Measurements from ENCODE around the gene CAPN7.

Gene CAPN7

GRCh38 chr3:15199493-15200105, 6.4 kb upstream of the CAPN7 start:
- DNase-seq: no peak

DNA sequence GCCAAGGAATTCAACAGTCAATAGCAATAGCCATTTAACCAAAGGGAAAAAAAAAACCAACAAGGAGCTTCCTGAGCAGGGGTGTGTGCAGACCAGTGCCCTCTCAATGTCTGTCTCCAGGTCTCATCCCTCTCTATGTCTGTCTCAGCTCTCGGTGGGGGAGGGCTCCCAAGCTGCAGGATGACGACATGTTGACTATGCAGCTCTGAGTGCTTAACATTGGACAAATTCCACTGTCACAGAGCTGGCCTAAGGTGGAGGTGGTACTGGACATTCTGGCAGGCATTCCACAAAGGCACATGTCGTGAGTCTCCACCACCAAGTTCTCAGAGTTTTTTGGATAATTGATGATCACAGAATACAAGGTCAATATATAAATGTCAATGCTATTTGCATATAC, 2.0 kb upstream of the CAPN7 start:
- peak; percentile 35 for DNase-seq

- DNase-seq: no peak
Measured at GRCh38 chr3:15205482-15205933, 538 bp upstream of the CAPN7 start.

GRCh38 chr3:15206662-15207576, 873 bp downstream of the CAPN7 start:
- DNase-seq: peak; percentile 23

GRCh38 chr3:15207836-15208504, 1.9 kb downstream of the CAPN7 start:
- DNase-seq: peak; percentile 1

- no peak for DNase-seq
Measured at GRCh38 chr3:15211937-15212336, 5.9 kb downstream of the CAPN7 start.

- DNase-seq: no peak
Measured at GRCh38 chr3:15214758-15215157, 8.7 kb downstream of the CAPN7 start.

- peak; percentile 14 for DNase-seq
Measured at GRCh38 chr3:15215996-15216395, 9.9 kb downstream of the CAPN7 start.

- no peak for DNase-seq
Measured at GRCh38 chr3:15216501-15216900, 10.5 kb downstream of the CAPN7 start.

- no peak for DNase-seq
Measured at GRCh38 chr3:15217011-15217671, 11.1 kb downstream of the CAPN7 start.

DNA sequence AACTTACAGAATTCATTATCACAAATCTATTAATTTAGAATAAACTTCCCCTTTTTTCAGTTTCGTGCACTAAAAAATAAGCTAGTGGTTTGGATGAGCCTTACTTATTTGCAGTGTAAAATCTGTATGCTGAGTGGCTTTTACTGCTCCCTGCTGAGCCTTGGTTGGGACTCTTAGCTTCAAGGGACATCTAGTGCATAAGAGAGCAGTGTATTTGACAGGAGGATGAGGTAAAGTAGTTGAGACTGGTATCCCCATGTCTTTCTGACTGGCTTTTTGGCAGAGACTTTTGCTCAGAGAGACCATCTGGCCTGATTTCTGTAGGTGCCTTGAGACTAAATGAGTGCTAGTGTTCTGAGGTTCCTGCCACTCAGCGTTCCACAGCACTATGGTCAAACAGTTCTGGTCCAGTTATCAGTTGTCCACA, 11.8 kb downstream of the CAPN7 start:
- no peak for DNase-seq

DNA sequence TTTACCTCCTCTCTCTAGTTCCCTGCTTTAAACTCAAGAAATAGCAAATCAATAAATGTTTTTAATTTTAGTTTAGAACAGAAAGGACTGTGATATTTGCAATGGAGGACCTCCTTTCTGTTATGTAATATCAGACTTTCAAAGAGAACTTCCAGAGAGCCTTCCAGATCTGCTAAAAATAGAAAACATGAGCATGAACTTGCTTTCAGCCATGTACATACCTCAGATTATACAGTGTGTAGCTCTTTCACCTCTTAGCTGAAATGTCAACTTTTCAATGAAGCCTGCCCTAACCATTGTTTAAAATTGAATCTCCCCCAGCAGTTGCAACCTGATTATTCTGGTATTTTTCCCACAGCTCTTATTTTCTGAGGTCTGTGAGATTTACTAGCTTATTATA, 12.6 kb downstream of the CAPN7 start:
- no peak for DNase-seq

GRCh38 chr3:15220056-15220455, 14.0 kb downstream of the CAPN7 start:
- no peak for DNase-seq

GRCh38 chr3:15220661-15221060, 14.6 kb downstream of the CAPN7 start:
- DNase-seq: no peak

GRCh38 chr3:15221574-15222217, 15.7 kb downstream of the CAPN7 start:
- no peak for DNase-seq

DNA sequence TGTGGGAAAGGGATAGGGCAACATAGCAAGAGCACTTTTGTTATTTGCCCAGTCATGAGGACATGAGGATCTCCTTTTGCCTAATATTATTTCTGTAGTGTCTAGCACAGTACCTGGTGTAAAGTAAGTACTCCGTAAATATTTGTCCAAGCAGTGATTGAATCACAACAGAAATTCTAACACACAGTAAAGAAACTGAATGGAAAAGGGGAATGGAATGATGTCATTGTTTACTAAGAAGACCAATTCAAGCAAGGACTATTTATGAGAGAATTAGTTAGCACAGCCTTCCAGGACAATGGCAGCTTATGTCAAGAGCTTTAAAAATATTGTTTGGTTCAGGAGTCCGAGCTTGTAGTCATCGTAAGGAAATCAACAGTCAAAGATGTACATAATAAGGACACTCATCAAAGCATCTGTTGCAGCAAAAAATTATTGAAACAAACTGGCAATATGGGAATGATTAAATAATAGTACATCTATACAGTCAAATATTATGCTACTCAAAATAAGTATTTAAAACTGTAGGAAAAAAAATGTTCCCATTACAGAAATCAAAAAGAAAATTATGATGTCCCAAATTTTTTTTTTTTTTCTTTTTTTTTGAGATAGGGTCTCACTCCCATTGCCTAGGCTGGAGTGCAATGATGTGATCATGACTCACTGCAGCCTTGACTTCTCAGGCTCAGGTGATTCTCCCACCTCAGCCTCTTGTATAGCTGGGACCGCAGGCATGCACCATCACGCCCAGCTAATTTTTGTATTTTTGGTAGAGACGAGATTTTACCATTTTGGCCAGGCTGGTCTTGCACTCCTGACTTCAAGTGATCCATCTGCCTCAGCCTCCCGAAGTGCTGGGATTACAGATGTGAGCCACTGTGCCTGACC, 17.9 kb downstream of the CAPN7 start:
- no peak for DNase-seq

- DNase-seq: no peak
Measured at GRCh38 chr3:15228147-15228546, 22.1 kb downstream of the CAPN7 start.

DNA sequence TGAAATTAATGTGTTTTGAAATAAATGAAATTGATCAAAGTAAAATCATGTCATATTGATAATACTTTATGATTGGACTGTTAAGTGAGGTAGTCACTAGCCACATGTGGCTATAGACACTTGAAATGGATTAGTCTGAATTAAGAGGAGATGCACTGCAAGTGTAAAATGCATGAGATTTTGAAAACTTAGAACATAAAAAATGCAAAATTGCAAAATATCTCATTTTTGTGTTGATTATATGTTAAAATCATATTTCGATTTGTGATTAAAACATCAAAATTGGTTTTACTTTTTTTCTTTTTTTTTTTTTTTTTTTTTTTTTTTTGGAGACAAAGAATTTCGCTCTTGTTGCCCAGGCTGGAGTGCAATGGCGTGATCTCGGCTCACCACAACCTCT, 23.2 kb downstream of the CAPN7 start:
- DNase-seq: no peak

DNA sequence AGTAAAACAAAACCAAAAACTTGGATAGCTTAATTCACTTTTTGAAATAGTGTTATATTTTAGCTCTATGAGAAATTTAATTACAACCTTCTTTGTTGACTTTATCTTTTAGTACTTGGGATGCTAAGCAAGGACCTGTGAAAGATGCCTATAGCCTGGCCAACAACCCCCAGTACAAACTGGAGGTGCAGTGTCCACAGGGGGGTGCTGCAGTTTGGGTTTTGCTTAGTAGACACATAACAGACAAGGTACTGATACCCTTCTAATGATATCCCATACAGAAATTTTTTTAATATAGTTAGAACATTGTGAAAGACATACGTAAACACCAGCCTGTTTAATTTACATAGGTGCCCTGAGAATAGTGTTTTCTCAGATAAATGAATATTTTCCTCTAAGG, 35.3 kb downstream of the CAPN7 start:
- DNase-seq: no peak

DNA sequence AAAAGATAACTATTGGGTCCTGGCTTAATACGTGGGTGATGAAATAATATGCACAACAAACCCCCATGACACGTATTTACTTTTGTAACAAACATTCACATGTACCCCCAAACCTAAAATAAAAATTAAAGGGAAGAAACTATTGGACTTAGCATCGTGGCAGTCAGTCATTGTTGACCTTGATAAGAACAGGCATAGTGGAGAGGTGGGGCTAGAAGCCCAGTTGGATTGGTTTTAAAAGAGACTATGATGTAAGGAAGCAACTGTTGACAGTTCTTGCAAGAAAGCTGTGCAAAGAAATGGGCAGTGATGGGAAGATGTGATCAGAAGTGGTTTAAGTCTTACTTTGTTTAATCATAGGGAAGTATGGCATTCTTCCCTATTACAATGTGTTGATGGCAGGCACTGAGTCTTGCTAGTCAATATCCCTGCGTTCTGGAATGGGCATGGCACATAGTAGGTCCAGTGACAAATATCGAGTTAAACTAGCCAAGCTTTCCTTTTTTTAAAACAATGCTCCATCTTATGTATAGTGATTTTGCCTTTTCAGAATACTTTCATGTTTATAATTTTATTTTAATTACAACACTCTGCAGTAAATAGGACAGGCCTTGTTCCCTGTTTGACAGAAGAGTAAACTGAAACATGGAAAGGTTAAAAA, 37.9 kb downstream of the CAPN7 start:
- DNase-seq: no peak

GRCh38 chr3:15246186-15246585, 40.1 kb downstream of the CAPN7 start:
- DNase-seq: no peak

All from fibroblast of skin of abdomen (primary cell).